Esophagus squamous epithelium (tissue), 4 donors: ENCODE results near the gene GNB5.

Experiments
- CTCF ChIP-seq, 6 experiments: fragments of 450-650 bp in 4 of 6; fragments of 200-600 bp in 2 of 6; sonication (generic) in 2 of 6; IDR thresholded peaks; one replicate each; pipeline ENCODE4 v1.5.1; 2016 to 2019; ENCODE audit warnings: antibody characterized with exemption in 6 of 6, mild to moderate bottlenecking in 4 of 6, moderate library complexity in 4 of 6
- POLR2A ChIP-seq, 4 donors: fragments of 450-650 bp; IDR thresholded peaks; one replicate each; pipeline ENCODE4 v1.6.1; 2017; ENCODE audit warnings: antibody characterized with exemption in 4 of 4, mild to moderate bottlenecking in 4 of 4, moderate library complexity in 3 of 4

GRCh38 chr15:52080031-52080430 is 111.2 kb downstream of the GNB5 start:
- TF ChIP-seq CTCF (IDR thresholded peaks at IDR 0.05): no peak
- TF ChIP-seq POLR2A (IDR thresholded peaks at IDR 0.05): no peak
